Stimulated activated CD4-positive, alpha-beta T cell treated with anti-CD3 and anti-CD28 coated beads, Interleukin-15, amount 100 ng/mL, for 48 hours (primary cell): ENCODE results near the gene TBC1D5.
"Not testable (repeated sequence)": the region's sequence is repeated elsewhere in the genome, so short reads cannot be mapped to it uniquely, and the experiment has no call there.

Experiments used
- DNase-seq, 2 donors: peaks; one replicate each; pipeline ENCODE4 v3.0.0-alpha.2; 2020; ENCODE audit warnings: low read depth in 2 of 2

Gene TBC1D5

GRCh38 chr3:17138246-17139039, 604.0 kb downstream of the TBC1D5 start:
- DNase-seq = no peak

- no peak for DNase-seq
Observed at GRCh38 chr3:17137321-17137826, 605.1 kb downstream of the TBC1D5 start.

- no peak for DNase-seq
Observed at GRCh38 chr3:17136136-17136721, 606.2 kb downstream of the TBC1D5 start.

- DNase-seq = no peak
Observed at GRCh38 chr3:17135696-17136095, 606.7 kb downstream of the TBC1D5 start.

GRCh38 chr3:17133632-17134545, 608.5 kb downstream of the TBC1D5 start:
- no peak for DNase-seq

GRCh38 chr3:17132286-17133115, 609.9 kb downstream of the TBC1D5 start:
- no peak for DNase-seq

GRCh38 chr3:17130956-17131355, 611.5 kb downstream of the TBC1D5 start:
- DNase-seq = no peak

GRCh38 chr3:17129556-17129955, 612.9 kb downstream of the TBC1D5 start:
- no peak for DNase-seq

- not testable (repeated sequence) for DNase-seq
Observed at GRCh38 chr3:17128671-17129070, 613.8 kb downstream of the TBC1D5 start.

- no peak for DNase-seq
Observed at GRCh38 chr3:17125738-17126442, 616.5 kb downstream of the TBC1D5 start.

GRCh38 chr3:17122758-17123157, 619.7 kb downstream of the TBC1D5 start:
- DNase-seq = no peak

- DNase-seq = no peak
Observed at GRCh38 chr3:17121336-17121735, 621.1 kb downstream of the TBC1D5 start.

- no peak for DNase-seq
Observed at GRCh38 chr3:17120115-17120514, 622.3 kb downstream of the TBC1D5 start.

GRCh38 chr3:17119201-17120072, 623.0 kb downstream of the TBC1D5 start:
- no peak for DNase-seq

GRCh38 chr3:17118771-17119170, 623.7 kb downstream of the TBC1D5 start:
- no peak for DNase-seq

GRCh38 chr3:17116007-17116600, 626.3 kb downstream of the TBC1D5 start:
- no peak for DNase-seq

GRCh38 chr3:17115186-17115585, 627.2 kb downstream of the TBC1D5 start:
- no peak for DNase-seq

GRCh38 chr3:17111586-17111985, 630.8 kb downstream of the TBC1D5 start:
- no peak for DNase-seq
